Activated naive CD8-positive, alpha-beta T cell treated with anti-CD3 and anti-CD28 coated beads, Interleukin-2, amount 50 U/mL, for 16 hours (primary cell): ENCODE measurements around the gene MUC6.

Experiments
- DNase-seq: peaks from one replicate; pipeline ENCODE4 v3.0.0-alpha.2; 2020; ENCODE audit warnings: low read depth, low spot score

Gene MUC6

DNA sequence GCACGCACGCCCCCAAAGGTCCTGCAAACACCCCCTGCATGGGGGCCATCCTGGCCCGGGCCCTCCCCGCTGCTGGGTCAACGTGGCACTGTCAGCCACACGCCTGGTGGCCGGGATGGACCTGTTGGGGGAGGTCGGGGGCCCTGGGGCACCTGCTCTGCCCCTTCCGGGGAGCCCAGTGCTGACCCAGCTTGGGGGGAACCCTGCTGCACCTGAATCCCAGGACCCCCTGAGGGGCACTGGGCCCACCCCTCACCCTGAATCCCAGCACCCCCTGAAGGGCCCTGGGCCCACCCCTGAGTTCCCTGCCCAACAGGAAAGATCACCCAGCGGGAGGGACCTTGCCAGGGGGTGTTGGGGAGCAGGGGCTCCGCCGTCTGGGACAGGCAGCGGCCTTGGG lies 413 bp upstream of the MUC6 start:
- DNase-seq, result no peak

DNA sequence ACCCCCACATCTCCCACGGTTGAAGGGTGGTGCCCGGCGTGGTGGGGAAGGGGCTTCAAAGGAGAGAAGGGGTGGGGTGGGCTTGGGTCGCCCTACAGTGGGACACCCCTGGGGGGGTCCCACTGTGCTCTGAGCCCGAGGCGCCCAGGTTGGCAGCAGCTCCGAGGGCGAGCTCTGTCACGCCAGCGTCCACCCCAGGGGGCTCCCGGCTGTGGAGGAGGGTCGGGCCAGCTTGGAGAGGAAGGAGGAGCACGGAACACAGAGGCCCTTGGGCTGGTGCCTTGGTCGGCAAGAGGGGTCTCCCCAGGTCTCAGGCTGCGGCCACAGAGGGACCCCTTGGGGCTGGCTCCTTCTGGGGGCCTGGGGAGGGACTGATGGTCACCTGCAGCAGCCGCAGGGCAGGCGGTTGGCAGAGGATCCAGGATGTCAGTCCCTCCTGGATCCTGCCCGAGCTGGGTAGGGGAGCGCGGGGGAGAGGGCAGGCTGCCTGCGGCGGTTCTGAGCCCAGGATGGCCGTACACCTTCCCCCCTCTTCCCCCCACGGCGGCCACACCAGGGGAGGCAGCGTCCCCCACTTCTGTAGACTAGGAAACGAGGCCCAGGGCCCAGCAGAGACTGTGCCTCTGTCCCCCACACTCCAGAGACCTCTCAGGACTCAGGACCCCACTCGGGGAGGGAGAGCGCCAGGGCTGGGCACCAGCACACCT lies 788 bp downstream of the MUC6 start:
- no peak for DNase-seq

DNA sequence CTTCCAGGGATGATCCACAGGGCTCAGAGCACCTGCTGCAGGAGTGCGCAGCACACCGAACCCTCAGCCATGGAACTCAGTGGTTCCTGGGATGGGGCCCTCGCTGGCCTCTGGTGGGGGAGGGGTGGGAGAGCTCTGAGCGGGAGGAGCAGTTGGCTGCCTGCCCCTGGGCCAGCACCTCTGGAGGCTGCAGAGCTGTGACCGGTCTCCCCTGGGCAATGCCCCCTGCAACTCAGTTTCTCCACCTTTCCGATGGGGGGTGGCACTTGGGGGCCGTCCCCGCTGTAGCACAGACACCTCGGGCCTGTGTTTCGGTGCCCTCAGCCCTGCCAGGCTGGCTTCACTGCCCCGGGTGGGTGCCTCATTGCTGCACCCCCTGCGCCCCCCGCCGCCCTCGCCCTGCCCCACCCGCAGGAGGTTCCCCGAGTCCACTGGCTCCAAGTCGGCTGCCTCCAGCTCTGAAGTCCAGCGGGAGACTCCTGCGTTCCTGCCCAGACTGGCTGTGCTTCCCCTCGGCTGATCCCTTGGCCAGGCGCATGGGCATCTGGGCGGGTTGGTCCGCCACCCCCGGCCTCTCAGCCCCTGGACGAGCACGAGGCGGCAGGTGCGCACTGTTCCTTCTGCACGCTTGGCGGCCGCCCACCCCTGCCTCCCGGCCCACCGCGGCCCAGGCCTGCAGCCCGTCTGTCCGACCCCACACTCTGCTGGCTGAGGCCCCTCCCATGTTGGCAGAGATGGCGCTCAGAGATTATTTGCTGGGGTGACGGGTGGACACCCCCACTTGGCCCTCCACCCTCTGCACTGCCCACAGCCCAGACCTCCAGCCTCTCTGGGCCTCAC lies 1.8 kb downstream of the MUC6 start:
- DNase-seq, result no peak

DNA sequence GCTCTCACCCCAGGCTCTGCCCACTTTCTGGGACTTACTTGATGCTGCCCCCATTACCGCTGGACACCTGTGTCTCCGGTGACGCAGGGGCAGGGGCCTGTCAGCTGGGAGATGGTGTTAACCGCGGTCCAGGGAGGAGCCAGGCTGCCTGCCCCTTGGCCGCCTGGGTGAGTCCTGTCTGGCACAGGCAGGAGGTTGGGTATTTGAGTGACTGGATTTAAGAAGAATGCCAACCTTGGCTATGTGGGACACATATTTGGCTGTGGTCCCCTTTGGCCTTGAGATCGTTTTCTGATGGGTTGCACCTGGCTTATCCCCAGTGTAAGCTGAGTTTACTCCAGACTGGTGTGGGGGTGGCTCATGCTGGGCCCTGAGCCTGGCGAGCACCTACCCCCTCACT lies 2.5 kb downstream of the MUC6 start:
- DNase-seq, result no peak

DNA sequence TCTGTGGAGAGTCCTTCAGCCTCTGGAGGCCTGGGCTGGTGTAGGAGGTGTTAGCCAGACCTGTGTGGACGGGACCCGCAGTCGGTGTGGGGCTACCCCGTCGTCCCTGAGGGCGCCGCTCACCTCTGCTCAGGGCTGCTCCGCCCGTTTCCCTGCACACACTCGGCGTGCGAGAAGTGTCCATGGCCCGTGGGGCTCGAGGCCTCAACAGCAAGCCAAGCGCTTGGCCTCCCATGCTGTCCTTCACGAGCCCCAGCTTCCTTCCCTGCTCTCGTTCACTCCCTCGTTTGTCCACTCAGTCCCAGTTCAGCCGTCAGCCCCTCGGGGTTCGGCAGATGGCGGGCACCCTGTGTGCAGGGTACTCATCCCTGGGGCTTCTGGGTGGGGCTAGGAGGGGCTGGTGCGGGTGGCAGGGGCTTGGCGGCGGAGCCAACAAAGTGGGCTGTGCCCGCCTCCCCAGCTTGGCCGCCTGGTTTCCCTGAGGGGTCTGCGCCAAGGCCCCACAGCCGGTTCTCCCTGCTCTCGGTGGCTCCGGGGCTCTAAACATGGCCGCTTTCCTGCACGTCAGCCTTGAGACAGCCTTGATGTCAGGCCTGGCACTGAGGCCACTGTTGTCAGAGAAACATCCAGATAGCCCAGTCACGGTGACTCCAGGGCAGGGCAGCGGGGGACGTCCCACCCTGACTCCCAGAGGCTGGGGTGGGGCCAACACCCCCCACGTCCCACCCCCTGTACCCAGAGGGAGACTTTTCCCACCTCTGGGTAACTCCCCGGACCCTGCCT lies 3.3 kb downstream of the MUC6 start:
- no peak for DNase-seq

DNA sequence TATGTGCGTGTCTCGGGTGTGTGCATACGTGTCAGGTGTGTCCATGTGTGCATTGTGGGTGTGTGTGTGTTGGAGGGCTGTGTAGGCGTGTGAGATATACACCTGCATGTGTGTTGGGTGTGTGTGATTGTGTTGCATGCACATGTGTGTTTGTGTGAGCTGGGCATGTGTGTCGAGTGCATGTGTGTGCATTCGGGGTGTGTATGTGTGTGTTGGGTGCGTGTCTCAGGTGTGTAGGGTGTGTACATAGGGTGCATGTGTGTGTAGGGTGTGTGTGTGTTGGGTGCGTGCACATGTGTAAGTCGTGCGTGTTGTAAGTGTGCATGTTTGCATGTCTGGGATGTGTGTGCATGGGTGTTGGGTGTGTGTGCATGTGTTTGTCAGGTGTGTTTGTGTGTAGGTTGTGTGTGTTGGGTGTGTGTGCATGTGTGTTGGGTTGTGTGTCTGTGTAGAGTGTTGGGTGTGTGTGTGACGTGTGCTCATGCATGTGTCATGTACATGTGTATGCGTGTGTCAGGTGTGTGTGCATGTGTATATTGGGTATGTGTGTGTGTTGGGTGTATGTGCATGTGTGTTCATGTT lies 4.1 kb downstream of the MUC6 start:
- DNase-seq, result no peak

DNA sequence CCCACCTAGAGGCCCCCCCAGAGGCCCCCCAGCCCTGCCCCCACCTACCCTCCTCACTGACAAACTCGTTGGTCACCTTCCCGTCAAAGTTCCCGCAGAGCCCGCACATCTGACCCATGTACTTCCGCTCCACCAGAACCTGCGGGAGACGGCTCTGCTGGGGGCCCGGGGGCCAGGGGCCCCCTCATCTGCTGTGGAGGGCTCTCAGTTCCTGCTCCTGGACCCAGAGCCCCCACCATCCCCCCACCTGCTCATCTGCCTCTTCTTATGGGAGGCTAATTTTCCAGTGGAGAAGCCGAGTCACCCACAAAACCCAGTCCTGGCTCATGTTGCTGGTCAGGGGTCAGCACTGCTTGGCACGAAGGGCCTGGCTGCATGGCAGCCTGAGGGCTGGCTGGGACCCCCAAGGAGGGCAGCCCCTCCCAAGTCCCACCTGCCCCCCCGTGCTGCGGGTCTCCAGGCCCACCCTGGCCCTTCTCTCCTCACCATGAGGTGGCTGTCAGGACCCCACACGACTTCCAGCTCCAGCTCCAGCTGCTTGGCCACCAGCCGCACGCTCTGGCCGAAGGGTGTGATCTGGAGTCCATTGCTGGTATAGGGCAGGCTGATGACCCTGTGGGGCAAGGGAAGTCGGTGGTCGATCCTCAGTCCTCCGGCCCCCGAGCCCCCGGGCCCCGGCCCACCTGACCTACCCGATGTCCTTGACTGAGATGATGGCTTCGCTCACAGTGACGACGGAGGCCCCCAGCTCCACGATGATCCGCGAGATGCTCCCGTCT lies 5.2 kb downstream of the MUC6 start:
- DNase-seq, result no peak

DNA sequence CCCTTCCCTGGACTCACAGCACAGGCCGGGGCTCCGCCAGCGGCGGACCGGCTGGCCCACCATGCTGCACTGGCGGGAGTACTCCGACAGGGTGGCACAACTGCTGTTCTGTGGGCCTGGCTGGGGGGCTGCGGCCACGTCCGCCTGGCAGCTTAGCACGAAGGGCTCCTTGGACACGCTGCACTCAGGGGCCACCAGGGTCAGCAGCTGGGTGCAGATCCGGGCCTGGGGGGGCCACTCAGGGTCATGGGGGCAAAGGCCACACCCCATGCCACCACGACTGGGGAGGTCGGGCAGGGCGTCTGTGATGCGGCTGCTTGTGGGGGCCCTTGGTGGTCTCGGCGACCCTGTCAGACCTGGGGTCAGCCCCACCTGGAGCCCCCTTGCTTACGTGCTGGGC lies 6.0 kb downstream of the MUC6 start:
- no peak for DNase-seq

DNA sequence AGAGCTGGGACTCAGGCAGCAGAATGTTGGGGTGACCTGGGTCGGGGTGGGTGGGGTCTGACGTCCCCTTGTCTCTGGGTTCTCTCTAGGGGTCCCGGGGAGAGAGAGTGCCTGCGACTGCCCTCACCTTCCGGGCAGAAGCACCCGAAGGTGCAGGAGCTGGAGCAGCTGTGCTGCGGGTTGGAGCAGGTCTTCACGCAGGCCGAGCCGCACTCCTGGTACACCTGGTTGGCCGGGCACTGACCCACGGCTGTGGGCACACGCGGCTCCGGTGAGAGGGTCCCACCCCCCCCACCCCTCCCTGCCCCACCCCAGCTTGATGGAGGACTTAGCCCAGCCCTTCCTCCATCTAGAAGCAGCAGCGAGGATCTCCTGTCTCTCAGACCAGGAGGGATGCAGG lies 6.4 kb downstream of the MUC6 start:
- no peak for DNase-seq

DNA sequence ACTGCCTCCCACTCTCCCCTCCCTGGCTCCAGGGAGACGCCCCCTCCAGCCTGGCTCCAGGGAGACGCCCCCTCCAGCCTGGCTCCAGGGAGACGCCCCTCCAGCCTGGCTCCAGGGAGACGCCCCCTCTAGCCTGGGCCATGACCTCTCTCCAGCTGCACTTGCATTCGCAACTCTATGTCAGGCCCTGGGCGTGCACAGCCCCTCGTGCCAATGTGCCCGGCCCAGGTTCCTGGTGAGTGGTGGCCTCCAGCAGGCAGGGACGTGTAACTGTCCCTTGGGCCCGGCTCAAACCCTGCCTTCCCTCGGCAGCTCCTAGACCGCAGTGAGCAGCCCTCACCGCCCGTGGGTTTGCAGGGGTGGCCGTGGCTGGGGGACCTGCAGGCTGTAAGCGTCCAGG lies 6.9 kb downstream of the MUC6 start:
- DNase-seq, result no peak

DNA sequence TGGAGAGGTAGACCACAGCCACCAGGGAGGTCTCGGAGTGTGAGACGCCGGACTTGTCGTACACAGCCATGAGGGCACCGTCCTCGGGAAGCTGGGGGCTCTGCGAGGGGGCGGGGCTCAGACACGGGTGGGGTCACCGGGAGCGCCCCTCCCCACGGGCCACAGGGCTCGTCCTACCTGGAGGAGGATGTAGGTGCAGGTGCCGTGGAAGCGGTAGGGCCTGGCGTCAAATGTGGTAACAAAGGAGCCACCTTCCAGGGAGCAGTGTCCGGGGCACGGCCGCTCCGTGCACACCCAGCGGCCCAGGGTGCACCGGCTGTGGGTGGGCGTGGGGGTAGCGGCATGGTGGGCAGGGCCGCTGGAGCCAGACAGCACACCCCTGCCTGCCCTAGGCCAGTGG lies 7.5 kb downstream of the MUC6 start:
- DNase-seq, result no peak

DNA sequence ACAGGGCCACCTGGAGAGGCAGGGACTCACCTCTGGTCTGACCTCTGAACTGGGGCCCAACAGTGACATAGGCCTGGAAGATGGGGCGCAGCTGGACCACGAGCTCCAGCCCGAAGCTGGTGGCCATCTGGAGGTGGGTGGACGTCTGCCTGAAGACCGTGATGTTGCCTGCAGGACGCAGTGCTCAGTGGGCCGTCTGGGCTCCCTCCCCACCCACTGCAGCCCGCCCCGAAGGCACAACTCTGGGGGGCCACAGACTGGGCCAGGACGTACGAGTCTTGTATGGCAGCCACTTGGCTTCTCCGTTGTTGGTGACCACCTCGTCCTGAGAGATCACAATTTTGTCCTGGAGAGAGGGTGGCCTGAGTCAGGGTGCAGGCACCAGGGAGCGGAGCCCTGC lies 7.9 kb downstream of the MUC6 start:
- DNase-seq, result no peak

DNA sequence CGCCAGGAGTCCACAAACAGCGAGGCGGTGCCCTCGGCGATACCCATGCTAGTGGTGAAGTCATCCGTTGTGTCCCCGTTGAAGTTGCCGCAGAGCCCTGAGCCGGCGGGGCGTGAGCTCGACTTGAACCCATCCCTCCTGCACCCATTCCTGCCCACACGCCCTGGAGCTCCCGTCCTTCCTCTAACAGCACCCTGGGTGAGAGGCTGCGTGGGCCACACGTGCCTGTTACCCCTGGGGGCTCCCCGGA lies 8.3 kb downstream of the MUC6 start:
- no peak for DNase-seq

DNA sequence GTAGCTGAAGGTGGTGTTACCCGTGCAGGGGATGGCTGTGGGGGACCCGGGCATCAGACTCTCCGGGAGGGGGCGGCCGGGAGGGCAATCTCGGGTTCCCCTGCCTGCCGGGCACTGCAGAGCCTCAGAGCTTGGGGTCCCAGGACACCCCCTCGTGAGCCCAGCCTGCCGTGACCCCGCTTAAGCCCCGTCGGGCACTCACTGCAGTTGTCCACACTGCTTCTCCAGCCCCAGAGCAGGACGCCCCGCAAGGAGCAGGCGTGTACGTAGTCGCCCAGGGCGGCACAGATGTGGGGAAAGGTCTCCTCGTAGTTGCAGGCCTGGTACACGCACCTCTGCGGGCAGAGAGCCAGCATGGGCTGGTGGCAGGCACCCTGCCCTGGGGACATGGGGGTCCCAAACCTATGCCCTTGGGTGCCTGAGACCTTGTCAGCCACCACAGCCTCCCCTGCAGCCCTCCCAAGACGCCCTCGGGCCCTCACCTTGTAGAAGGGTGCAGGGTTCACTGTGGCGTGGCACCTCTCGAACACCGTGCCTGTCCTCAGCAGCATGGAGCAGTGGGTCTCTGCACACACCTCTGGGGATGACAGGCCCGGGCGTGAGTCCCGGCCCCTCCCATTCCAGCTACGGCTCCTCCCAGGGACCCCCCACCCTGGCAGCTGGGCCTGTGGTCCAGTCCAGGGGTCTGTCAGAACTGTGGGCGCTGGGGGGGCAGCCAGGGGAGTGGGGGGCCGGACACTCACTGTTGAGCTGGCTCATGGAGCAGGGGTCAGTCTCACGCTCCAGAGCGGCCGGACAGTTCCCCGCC lies 8.8 kb downstream of the MUC6 start:
- no peak for DNase-seq

DNA sequence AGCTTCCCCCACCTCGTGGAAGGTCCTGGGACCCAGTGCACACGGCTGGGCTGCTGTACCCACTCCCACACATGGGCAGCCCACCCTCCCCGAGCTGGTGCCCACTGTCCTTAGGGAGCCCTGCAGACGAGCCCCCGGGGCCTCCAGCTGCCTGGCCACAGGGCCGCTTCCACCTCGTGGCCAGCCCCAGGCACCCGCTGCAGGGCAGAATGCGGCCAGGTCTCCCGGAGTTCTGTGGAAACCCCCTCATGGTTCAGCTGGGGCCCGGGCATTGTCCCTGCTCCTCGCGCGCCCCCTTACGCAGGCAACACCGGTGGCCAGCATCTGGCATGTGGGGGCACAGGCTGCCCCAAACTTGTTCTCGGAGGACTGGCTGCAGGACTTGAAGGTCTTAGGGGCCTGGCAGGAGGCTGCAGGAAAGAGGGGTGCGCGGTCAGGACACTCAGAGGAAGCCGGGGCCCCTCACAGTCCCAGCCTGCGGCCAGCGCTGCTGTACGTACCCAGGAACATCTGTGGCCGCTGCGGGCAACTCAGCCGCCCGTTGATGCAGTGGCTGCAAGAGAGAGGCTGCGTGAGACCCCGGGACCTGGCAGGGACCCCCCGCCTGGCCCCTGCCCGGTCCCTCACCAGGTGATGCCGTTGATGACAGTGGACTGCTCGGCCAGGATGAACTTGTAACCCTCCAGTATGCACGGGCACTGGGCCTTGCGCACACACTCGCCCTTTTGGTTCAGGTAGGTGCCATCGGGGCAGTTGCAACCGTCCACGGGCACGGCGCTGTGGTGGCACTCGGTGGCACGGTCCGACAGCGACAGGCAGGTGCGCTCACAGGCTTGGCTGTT lies 9.7 kb downstream of the MUC6 start:
- no peak for DNase-seq

DNA sequence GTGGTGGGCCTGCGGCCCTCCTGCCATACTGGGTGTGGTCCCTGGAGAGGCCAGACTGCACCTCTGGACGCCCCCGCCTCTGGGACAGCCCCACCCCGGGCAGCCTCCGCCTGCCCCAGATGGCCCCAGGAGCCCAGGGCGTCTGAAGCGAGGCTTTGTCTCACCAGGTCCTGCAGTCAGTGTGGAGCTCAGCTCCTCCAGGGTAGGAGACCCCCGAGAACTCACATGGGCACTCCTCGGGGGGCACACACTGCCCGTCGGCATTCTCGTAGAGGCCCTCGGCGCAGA lies 10.4 kb downstream of the MUC6 start:
- DNase-seq, result no peak

DNA sequence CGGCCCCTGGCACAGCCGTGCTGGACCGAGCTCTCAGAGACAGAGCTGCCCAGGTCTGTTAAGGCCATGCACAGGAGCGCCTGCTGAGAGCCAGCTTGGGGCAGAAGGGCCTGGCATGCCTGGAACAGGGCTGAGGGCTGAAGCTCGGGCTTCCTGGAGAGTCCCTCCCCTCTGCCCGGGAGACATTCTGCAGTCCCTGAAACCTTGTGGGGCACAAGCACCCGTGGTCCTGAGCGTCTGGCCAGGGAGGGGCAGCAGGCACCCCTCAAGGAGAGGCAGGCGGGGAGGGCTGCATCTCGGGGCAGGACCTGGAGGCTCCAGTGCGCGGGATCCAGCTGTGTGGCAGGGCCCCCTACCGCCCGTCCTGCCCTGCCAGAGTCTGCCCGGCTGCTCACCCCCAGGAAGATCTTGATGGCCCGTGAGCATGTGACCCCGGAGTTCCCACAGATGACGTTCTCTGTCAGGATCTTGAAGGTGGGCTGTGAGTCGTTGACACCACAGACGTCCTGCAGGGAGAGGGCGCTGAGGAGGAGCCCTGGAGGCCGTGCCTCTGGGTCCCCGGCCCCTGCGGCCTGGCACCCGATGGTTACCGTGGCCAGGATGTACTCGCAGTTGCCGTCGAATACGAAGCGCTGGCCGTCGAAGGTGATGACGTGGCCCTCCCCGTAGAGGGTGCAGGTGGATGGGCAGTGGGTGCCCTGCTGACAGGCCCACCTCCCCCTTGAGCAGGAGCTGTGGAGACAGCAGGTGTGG lies 10.9 kb downstream of the MUC6 start:
- DNase-seq, result no peak

DNA sequence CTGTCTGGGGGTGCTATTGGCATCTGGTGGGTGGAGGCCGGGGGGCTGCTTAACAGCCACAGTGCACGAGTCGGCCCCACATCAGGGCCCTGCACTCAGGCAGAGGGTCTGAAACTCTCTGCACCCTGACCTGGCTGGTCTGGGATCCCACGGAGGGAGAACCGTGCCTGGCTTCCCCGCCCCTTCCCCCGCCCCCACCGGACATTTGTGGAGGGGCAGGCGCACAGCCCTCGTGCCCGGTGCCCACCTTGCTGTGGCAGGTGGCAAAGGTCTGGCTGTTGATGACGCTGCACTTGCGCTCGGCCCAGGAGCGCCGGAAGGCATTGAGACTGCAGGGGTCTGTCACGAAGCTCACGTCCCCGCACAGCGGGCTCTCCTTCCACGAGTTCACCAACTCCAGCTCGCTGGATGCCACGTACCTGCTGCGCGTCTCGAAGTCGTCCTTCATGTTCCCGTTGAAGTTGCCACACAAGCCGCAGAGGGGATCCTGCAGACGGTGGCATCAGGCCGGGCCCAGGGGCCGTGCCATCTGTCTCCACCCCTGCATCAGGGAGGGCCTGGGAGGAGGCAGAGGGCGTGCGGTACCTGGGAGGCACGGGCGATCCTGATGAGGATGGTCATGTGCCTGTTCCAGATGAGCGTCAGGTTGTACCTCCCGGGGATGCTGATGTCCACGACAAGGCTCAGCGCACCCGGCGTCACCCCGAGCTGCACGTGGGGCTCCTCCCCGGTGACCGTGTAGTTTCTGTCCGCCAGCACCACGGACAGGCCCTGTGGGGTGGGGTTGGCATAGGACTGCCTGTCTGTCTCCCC lies 11.7 kb downstream of the MUC6 start:
- no peak for DNase-seq
